ENCODE results near the gene DDX60. TPM values are rescaled to one million over a fixed set of nuclear protein-coding genes. Genes with fewer than 3 reads are reported as not detected.

The DDX60 gene
- polyA plus RNA-seq, 4 donors: 5.7 to 19.6 (median 13.0) TPM

DNA sequence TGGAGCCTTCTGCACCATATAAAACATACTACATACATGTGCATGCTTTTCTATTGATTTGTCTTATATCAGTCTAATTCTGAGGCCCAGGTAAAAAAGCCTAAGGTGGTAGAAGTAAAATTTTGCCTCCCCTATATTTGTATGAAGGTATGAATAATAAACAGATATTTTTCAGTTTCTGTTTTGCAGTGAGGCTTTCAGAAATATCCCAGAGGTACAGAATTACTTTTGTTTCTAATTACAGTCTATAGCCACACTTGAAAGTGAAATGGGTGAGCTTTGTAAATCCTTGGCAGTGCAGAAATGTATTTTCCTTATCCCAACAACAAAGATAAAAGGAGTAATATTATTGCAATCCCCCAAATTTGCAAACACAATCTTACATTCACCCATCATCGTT, 59.5 kb downstream of the DDX60 start:
- DNase-seq (no peak), FAIRE-seq (no peak)
- Histone ChIP-seq H3K36me3 (ENCODE audit: control insufficient read depth in 3 of 3, insufficient read depth in 2 of 3, low read depth in 1 of 3, low read length in 3 of 3) (peaks cover 7 to 8% (median 8%) of the 10 kb centered on the region in 3 donors), H3K9me3 (ENCODE audit: control insufficient read depth in 2 of 2, insufficient read depth in 1 of 2, low read depth in 1 of 2, low read length in 1 of 2) (no peaks in the 10 kb centered on the region), H3K27me3 (ENCODE audit: control insufficient read depth in 3 of 3, insufficient read depth in 3 of 3, low read length in 3 of 3) (no peaks in the 10 kb centered on the region), H3K27ac (ENCODE audit: low read depth in 1 of 3, low read length in 2 of 3) (no peak overlapping the region), H3K4me1 (ENCODE audit: control insufficient read depth in 3 of 3, insufficient read depth in 2 of 3, low read depth in 1 of 3, low read length in 2 of 3) (no peaks in the 10 kb centered on the region), H3K4me3 (ENCODE audit: low read depth in 1 of 3, low read length in 3 of 3) (no peak overlapping the region)
- 84 to 94% (median 93%) methylated on average over 1 of the region's 1 CpG for WGBS, 3 donors

DNA sequence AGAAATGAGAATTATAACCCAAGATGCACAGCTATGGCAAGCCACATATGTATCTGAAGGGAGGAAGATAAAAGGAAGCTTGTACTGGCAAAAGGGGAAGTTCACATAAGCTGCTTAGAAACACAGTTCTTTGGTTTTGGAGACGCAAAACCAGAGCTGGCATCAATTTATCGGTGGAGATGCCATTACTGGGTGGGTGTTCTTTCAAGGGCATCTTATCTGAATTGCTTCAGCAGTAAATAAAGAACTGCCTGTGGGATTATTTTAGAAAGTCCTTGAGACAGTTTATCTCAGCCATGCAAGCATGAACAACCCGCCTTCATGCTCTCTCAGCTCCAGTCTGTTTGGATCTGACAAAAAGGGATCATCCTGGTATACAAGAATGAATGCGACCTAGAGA, 60.8 kb downstream of the DDX60 start:
- Histone ChIP-seq H3K9me3 (ENCODE audit: control insufficient read depth in 2 of 2, insufficient read depth in 1 of 2, low read depth in 1 of 2, low read length in 1 of 2) (no peaks in the 10 kb centered on the region), H3K36me3 (ENCODE audit: control insufficient read depth in 3 of 3, insufficient read depth in 2 of 3, low read depth in 1 of 3, low read length in 3 of 3) (peaks cover 8 to 16% (median 10%) of the 10 kb centered on the region in 3 donors), H3K4me3 (ENCODE audit: low read depth in 1 of 3, low read length in 3 of 3) (no peak overlapping the region), H3K4me1 (ENCODE audit: control insufficient read depth in 3 of 3, insufficient read depth in 2 of 3, low read depth in 1 of 3, low read length in 2 of 3) (no peaks in the 10 kb centered on the region), H3K27ac (ENCODE audit: low read depth in 1 of 3, low read length in 2 of 3) (no peak overlapping the region), H3K27me3 (ENCODE audit: control insufficient read depth in 3 of 3, insufficient read depth in 3 of 3, low read length in 3 of 3) (no peaks in the 10 kb centered on the region)
- WGBS, 3 donors: 67 to 80% (median 76%) methylated on average over 4 of the region's 4 CpGs
- FAIRE-seq: no peak
- no peak for DNase-seq

DNA sequence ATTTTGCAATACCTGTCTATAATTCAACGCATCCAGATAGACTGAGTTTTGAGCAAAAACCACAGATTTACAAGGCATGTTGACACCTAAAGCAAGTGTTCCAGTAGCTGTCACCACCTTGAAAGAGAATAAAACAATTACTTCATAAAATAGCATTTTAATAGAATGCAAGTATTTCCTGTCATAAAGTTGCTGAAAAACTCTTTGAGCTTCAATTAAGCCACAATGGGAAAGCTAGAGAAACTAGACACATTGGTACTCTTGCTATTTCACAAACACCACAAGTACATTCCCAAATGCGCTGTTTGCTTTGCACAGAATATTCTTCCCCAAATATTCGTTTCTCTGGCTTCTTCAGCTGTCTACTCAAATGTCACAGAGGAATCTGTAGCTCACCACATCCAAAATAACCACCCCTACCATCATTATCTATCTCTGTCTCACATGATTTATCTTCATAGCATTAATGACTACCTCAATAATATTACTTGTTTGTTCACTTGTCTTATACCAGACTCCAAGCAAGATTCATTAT, 70.3 kb downstream of the DDX60 start:
- H3K27ac ChIP-seq (ENCODE audit: low read depth in 1 of 3, low read length in 2 of 3): no peak overlapping the region
- H3K9me3 ChIP-seq (ENCODE audit: control insufficient read depth in 2 of 2, insufficient read depth in 1 of 2, low read depth in 1 of 2, low read length in 1 of 2): no peaks in the 10 kb centered on the region
- DNase-seq (no peak), FAIRE-seq (no peak)
- no peaks in the 10 kb centered on the region for H3K4me1 ChIP-seq (ENCODE audit: control insufficient read depth in 3 of 3, insufficient read depth in 2 of 3, low read depth in 1 of 3, low read length in 2 of 3)
- WGBS, 3 donors: 85 to 93% (median 90%) methylated on average over 3 of the region's 3 CpGs
- H3K27me3 ChIP-seq (ENCODE audit: control insufficient read depth in 3 of 3, insufficient read depth in 3 of 3, low read length in 3 of 3): no peaks in the 10 kb centered on the region
- peaks cover 2 to 12% (median 12%) of the 10 kb centered on the region in 3 donors for H3K36me3 ChIP-seq (ENCODE audit: control insufficient read depth in 3 of 3, insufficient read depth in 2 of 3, low read depth in 1 of 3, low read length in 3 of 3)
- H3K4me3 ChIP-seq (ENCODE audit: low read depth in 1 of 3, low read length in 3 of 3): no peak overlapping the region

DNA sequence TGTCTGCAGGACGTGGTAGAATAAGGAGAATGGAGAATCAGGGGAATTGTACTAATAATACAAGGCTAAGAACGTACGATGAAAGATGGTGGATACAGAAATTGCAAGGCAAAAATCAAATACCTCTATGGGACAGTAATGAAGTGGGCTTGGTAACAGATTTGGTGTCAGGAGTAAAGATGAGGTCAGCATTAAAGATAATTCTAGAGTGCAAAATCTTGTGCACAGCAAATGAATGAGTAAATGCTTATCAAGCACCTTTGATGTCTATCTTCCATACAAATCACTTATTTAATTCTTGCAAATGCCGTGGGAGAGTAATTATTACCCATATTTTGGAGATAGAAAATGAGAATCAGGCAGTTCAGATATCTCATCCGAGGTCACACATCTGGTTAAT, 70.9 kb downstream of the DDX60 start:
- H3K4me1 ChIP-seq (ENCODE audit: control insufficient read depth in 3 of 3, insufficient read depth in 2 of 3, low read depth in 1 of 3, low read length in 2 of 3): no peaks in the 10 kb centered on the region
- no peak overlapping the region for H3K4me3 ChIP-seq (ENCODE audit: low read depth in 1 of 3, low read length in 3 of 3)
- no peak overlapping the region for H3K27ac ChIP-seq (ENCODE audit: low read depth in 1 of 3, low read length in 2 of 3)
- H3K9me3 ChIP-seq (ENCODE audit: control insufficient read depth in 2 of 2, insufficient read depth in 1 of 2, low read depth in 1 of 2, low read length in 1 of 2): peaks cover 0 to 3% of the 10 kb centered on the region in 2 donors
- 94 to 95% (median 94%) methylated on average over 5 of the region's 5 CpGs for WGBS, 3 donors
- peaks cover 5 to 12% (median 6%) of the 10 kb centered on the region in 3 donors for H3K36me3 ChIP-seq (ENCODE audit: control insufficient read depth in 3 of 3, insufficient read depth in 2 of 3, low read depth in 1 of 3, low read length in 3 of 3)
- FAIRE-seq: no peak
- DNase-seq: no peak
- no peaks in the 10 kb centered on the region for H3K27me3 ChIP-seq (ENCODE audit: control insufficient read depth in 3 of 3, insufficient read depth in 3 of 3, low read length in 3 of 3)

DNA sequence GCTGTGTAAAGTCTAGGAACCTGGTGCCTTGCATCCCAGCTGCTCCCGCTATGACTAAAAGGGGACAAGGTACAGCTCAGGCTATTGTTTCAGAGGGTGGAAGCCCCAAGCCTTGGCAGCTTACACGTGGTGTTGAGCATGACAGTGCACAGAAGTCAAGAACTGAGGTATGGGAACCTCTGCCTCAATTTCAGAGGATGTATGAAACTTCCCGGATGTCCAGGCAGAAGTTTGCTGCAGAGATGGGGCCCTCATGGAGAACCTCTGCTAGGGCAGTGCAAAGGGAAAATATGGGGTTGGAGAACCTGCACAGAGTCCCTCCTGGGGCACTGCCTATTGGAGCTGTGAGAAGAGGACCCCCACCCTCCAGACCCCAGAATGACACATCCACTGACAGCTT, 76.6 kb downstream of the DDX60 start:
- H3K36me3 ChIP-seq (ENCODE audit: control insufficient read depth in 3 of 3, insufficient read depth in 2 of 3, low read depth in 1 of 3, low read length in 3 of 3): peaks cover 5 to 10% (median 8%) of the 10 kb centered on the region in 3 donors
- WGBS, 3 donors: 89 to 96% (median 96%) methylated on average over 3 of the region's 3 CpGs
- peaks cover 0 to 14% of the 10 kb centered on the region in 2 donors for H3K9me3 ChIP-seq (ENCODE audit: control insufficient read depth in 2 of 2, insufficient read depth in 1 of 2, low read depth in 1 of 2, low read length in 1 of 2)
- no peaks in the 10 kb centered on the region for H3K27me3 ChIP-seq (ENCODE audit: control insufficient read depth in 3 of 3, insufficient read depth in 3 of 3, low read length in 3 of 3)
- FAIRE-seq: no peak
- no peak overlapping the region for H3K4me3 ChIP-seq (ENCODE audit: low read depth in 1 of 3, low read length in 3 of 3)
- DNase-seq: no peak
- H3K4me1 ChIP-seq (ENCODE audit: control insufficient read depth in 3 of 3, insufficient read depth in 2 of 3, low read depth in 1 of 3, low read length in 2 of 3): no peaks in the 10 kb centered on the region
- no peak overlapping the region for H3K27ac ChIP-seq (ENCODE audit: low read depth in 1 of 3, low read length in 2 of 3)

DNA sequence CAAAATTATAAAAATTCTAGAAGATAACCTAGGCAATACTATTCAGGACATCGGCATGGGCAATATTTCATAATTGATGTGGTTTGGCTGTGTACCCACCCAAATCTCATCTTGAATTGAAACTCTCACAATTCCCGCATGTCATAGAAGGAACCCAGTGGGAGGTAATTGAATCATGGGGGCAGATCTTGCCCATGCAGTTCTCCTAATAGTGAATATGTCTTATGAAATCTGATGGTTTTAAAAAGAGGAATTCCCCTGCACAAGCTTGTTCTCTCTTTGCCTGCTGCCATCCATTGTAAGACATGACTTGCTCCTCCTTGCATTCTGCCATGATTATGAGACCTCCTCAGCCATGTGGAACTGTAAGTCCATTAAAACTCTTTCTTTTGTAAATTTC, 77.7 kb downstream of the DDX60 start:
- DNase-seq (no peak), FAIRE-seq (no peak)
- peaks cover 0 to 14% of the 10 kb centered on the region in 2 donors for H3K9me3 ChIP-seq (ENCODE audit: control insufficient read depth in 2 of 2, insufficient read depth in 1 of 2, low read depth in 1 of 2, low read length in 1 of 2)
- no peaks in the 10 kb centered on the region for H3K27me3 ChIP-seq (ENCODE audit: control insufficient read depth in 3 of 3, insufficient read depth in 3 of 3, low read length in 3 of 3)
- H3K36me3 ChIP-seq (ENCODE audit: control insufficient read depth in 3 of 3, insufficient read depth in 2 of 3, low read depth in 1 of 3, low read length in 3 of 3): peaks cover 5 to 8% (median 6%) of the 10 kb centered on the region in 3 donors
- no peaks in the 10 kb centered on the region for H3K4me1 ChIP-seq (ENCODE audit: control insufficient read depth in 3 of 3, insufficient read depth in 2 of 3, low read depth in 1 of 3, low read length in 2 of 3)
- H3K4me3 ChIP-seq (ENCODE audit: low read depth in 1 of 3, low read length in 3 of 3): no peak overlapping the region
- no peak overlapping the region for H3K27ac ChIP-seq (ENCODE audit: low read depth in 1 of 3, low read length in 2 of 3)
- WGBS, 3 donors: 95 to 98% (median 98%) methylated on average over 2 of the region's 2 CpGs

DNA sequence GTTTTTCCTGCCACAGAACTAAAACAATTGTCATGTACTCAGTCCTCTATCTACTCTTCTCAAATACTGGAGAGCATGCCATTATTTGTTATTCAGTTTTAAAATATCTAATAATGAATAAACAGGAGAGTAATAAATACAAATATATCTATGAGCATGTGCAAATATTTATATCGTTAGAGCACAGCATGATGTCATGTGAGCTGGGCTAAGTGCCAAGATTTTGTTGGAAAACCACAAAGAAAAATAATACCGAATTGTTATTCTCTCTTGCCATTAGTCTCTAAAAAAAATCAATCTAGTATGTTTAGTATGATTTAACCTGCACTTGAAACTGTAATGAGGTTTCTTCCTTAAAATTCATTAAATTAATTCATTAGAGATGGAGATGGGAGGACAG, 97.3 kb downstream of the DDX60 start:
- peaks cover 11 to 23% (median 20%) of the 10 kb centered on the region in 3 donors for H3K36me3 ChIP-seq (ENCODE audit: control insufficient read depth in 3 of 3, insufficient read depth in 2 of 3, low read depth in 1 of 3, low read length in 3 of 3)
- FAIRE-seq: no peak

DNA sequence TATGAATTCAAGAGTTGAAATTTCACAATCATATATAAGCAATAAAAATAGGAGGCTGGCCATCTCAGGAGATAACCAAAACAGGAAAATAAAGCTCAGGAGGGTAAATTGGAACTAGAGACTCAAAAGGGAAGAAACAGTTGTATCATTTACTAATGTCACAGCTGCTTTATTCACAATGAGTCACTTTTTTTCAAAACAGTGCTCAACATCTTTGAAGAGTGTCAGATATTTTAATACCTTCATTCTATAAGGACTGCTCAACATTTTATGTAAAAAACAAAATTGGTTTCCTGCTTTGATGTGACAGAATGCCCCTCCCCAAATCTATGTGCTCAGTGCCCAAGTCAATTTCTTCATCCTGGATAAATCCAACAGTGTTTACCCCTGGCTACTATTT, 97.7 kb downstream of the DDX60 start:
- Histone ChIP-seq H3K36me3 (ENCODE audit: control insufficient read depth in 3 of 3, insufficient read depth in 2 of 3, low read depth in 1 of 3, low read length in 3 of 3) (peaks cover 11 to 21% (median 20%) of the 10 kb centered on the region in 3 donors), H3K4me3 (ENCODE audit: low read depth in 1 of 3, low read length in 3 of 3) (no peak overlapping the region), H3K4me1 (ENCODE audit: control insufficient read depth in 3 of 3, insufficient read depth in 2 of 3, low read depth in 1 of 3, low read length in 2 of 3) (no peaks in the 10 kb centered on the region), H3K27ac (ENCODE audit: low read depth in 1 of 3, low read length in 2 of 3) (no peak overlapping the region), H3K27me3 (ENCODE audit: control insufficient read depth in 3 of 3, insufficient read depth in 3 of 3, low read length in 3 of 3) (no peaks in the 10 kb centered on the region), H3K9me3 (ENCODE audit: control insufficient read depth in 2 of 2, insufficient read depth in 1 of 2, low read depth in 1 of 2, low read length in 1 of 2) (peaks cover 0 to 6% of the 10 kb centered on the region in 2 donors)
- FAIRE-seq (no peak), DNase-seq (no peak)

More for the DNA sequence above, 97.3 kb downstream of the DDX60 start:
- Histone ChIP-seq H3K9me3 (ENCODE audit: control insufficient read depth in 2 of 2, insufficient read depth in 1 of 2, low read depth in 1 of 2, low read length in 1 of 2) (peaks cover 0 to 6% of the 10 kb centered on the region in 2 donors), H3K27me3 (ENCODE audit: control insufficient read depth in 3 of 3, insufficient read depth in 3 of 3, low read length in 3 of 3) (no peaks in the 10 kb centered on the region), H3K4me3 (ENCODE audit: low read depth in 1 of 3, low read length in 3 of 3) (no peak overlapping the region), H3K4me1 (ENCODE audit: control insufficient read depth in 3 of 3, insufficient read depth in 2 of 3, low read depth in 1 of 3, low read length in 2 of 3) (no peaks in the 10 kb centered on the region), H3K27ac (ENCODE audit: low read depth in 1 of 3, low read length in 2 of 3) (no peak overlapping the region)
- WGBS, 3 donors: 22 to 37% (median 34%) methylated on average over 2 of the region's 2 CpGs
- DNase-seq: peak in 1 of 2 donors; percentile 4

DNA sequence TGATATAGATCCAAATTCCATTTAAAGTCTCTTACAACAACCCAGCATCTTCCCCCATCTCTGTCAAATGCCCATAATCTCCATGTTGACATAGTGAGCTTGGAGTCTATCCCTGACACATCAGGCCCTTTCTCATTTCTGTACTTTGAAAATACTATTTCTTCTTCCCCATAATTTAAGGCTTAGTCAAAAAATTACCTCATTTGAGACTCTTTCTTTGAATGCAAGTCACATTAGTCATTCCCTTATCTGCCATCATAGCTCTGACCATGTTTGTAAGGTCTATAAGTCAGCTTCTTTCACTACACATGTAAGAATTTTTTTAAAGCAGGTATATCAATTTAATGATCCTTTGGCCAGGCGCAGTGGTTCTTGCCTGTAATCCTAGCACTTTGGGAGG, 99.9 kb downstream of the DDX60 start:
- H3K4me3 ChIP-seq (ENCODE audit: low read depth in 1 of 3, low read length in 3 of 3): no peak overlapping the region
- no peak for DNase-seq
- H3K9me3 ChIP-seq (ENCODE audit: control insufficient read depth in 2 of 2, insufficient read depth in 1 of 2, low read depth in 1 of 2, low read length in 1 of 2): peaks cover 0 to 6% of the 10 kb centered on the region in 2 donors
- no peaks in the 10 kb centered on the region for H3K4me1 ChIP-seq (ENCODE audit: control insufficient read depth in 3 of 3, insufficient read depth in 2 of 3, low read depth in 1 of 3, low read length in 2 of 3)
- no peaks in the 10 kb centered on the region for H3K27me3 ChIP-seq (ENCODE audit: control insufficient read depth in 3 of 3, insufficient read depth in 3 of 3, low read length in 3 of 3)
- peaks cover 11 to 15% (median 15%) of the 10 kb centered on the region in 3 donors for H3K36me3 ChIP-seq (ENCODE audit: control insufficient read depth in 3 of 3, insufficient read depth in 2 of 3, low read depth in 1 of 3, low read length in 3 of 3)
- H3K27ac ChIP-seq (ENCODE audit: low read depth in 1 of 3, low read length in 2 of 3): no peak overlapping the region
- FAIRE-seq: no peak
- 97 to 100% (median 100%) methylated on average over 1 of the region's 1 CpG for WGBS, 3 donors

Data from small intestine (tissue), 7 donors.